T-cell (primary cell): ENCODE measurements around the gene RNASE13. TPM values are rescaled to one million over a fixed set of nuclear protein-coding genes. Genes with fewer than 3 reads are reported as not detected.

Experiments used
- ATAC-seq, 4 experiments: fragments of 200-7000 bp in 3 of 4; fragments of 150-1000 bp in 1 of 4; cut with Tn5 transposase; replicated peaks in 1 of 4; 1 replicate in 3 of 4; 2 replicates in 1 of 4; pipeline ENCODE4 v1.10.0; 2021; ENCODE audit warnings: moderate library complexity in 3 of 4, mild to moderate bottlenecking in 2 of 4, moderate number of reproducible peaks in 1 of 4
- CTCF ChIA-PET, 2 donors: fragments of 300-600 bp; sonication (Branson Sonifier 250); formaldehyde crosslinking; loops; one replicate each; lab custom pipeline; 2022; ENCODE audit warnings: antibody characterized with exemption in 2 of 2; lab: Charles Lee
- POLR2A ChIA-PET, 2 donors: fragments of 300-600 bp; sonication (Branson Sonifier 250); formaldehyde crosslinking; loops; one replicate each; lab custom pipeline; 2022; ENCODE audit warnings: antibody characterized with exemption in 2 of 2; lab: Charles Lee
- DNase-seq, 35 experiments: peaks; one replicate each; pipeline versions ENCODE4 v3.0.0 to v3.0.0-alpha.2; 2013 to 2023
- H3K27ac ChIP-seq: one replicate; pipeline ENCODE4 v1.5.1; 2013; ENCODE audit warnings: low read length
- H3K27me3 ChIP-seq, 2 experiments: replicated peaks in 1 of 2; 1 replicate in 1 of 2; 2 replicates in 1 of 2; pipeline versions ENCODE4 v1.6.1 to v1.7.0; 2013; ENCODE audit warnings: low read length in 1 of 2, mixed read lengths in 1 of 2; ENCODE audit not compliant: control insufficient read depth in 2 of 2, insufficient read depth in 2 of 2; ENCODE audit errors: extremely low read depth in 1 of 2
- H3K36me3 ChIP-seq, 2 donors: 1 replicate in 1 of 2; 2 replicates in 1 of 2; pipeline versions ENCODE4 v1.6.1 to v1.7.0; 2013; ENCODE audit warnings: low read length in 1 of 2; ENCODE audit not compliant: control insufficient read depth in 2 of 2, insufficient read depth in 1 of 2; ENCODE audit errors: extremely low read depth in 1 of 2
- H3K4me1 ChIP-seq, 2 experiments: 1 replicate in 1 of 2; 2 replicates in 1 of 2; pipeline versions ENCODE4 v1.6.1 to v1.7.0; 2013; ENCODE audit warnings: low read length in 2 of 2, mixed read lengths in 1 of 2; ENCODE audit not compliant: insufficient read depth in 2 of 2, control insufficient read depth in 1 of 2; ENCODE audit errors: extremely low read depth in 1 of 2
- H3K4me3 ChIP-seq, 2 donors: 1 replicate in 1 of 2; 2 replicates in 1 of 2; pipeline versions ENCODE4 v1.5.1 to v1.7.0; 2013; ENCODE audit warnings: mild to moderate bottlenecking in 2 of 2, low read length in 1 of 2, moderate library complexity in 1 of 2; ENCODE audit not compliant: control insufficient read depth in 1 of 2; ENCODE audit errors: extremely low read depth in 1 of 2
- H3K9me3 ChIP-seq: 2 replicates; pipeline ENCODE4 v1.7.0; 2013
- H3K27ac Mint-ChIP-seq, 2 donors: one replicate each; pipeline ENCODE4 v1.8.0; 2020 to 2021; ENCODE audit warnings: mild to moderate bottlenecking in 2 of 2, mixed read lengths in 2 of 2
- H3K27me3 Mint-ChIP-seq, 2 donors: one replicate each; pipeline ENCODE4 v1.8.0; 2021 to 2022; ENCODE audit warnings: mixed read lengths in 2 of 2
- H3K36me3 Mint-ChIP-seq: one replicate; pipeline ENCODE4 v1.8.0; 2021; ENCODE audit warnings: mixed read lengths
- H3K4me1 Mint-ChIP-seq, 3 donors: one replicate each; pipeline ENCODE4 v1.8.0; 2020 to 2022; ENCODE audit warnings: mixed read lengths in 3 of 3, mild to moderate bottlenecking in 1 of 3
- H3K4me3 Mint-ChIP-seq, 3 donors: one replicate each; pipeline ENCODE4 v1.8.0; 2020 to 2022; ENCODE audit warnings: mild to moderate bottlenecking in 3 of 3, mixed read lengths in 3 of 3, moderate library complexity in 3 of 3
- H3K9me3 Mint-ChIP-seq, 3 donors: one replicate each; pipeline ENCODE4 v1.8.0; 2020 to 2022; ENCODE audit warnings: mixed read lengths in 3 of 3
- WGBS: methylation state at CpG from one replicate; pipeline ENCODE4 v1.1.5; 2013; ENCODE audit warnings: missing lambda C conversion rate; ENCODE audit not compliant: insufficient coverage; 5-methylcytosine and 5-hydroxymethylcytosine counted together
- total RNA-seq, 35 experiments: library from RNA in 6 of 35; stranded (reverse) in 6 of 35; fragments of 120-200 nt in 1 of 35; gene quantifications; one replicate each; pipeline versions ENCODE4 v1.2.1 to v1.2.4 and lab custom pipeline; 2013 to 2026

RNASE13 gene
- total RNA-seq, 5 donors from 2014 or later (not counting 1 experiment from before 2014, with no cell fraction given) = not detected

DNA sequence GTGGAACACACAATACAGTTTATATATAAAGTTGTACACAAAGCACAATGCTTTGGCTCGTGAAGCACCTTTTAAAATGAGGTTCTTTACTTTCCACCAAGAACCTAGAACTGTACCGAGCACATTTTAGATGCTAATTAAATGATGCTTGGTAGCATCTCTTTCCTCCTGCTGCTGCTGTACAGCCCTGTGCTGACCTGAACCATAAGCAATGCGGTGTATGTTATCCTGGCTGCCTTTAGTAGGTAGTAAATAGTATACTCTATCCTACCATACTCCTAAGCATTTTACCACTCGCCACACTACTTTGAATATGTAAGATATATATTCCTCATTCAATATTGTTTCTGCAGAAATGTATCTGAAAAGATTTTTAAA, 20.1 kb upstream of the RNASE13 start:
- ATAC-seq = no peak
- H3K27ac ChIP-seq = no peak overlapping the region
- no peaks in the 10 kb centered on the region for H3K9me3 Mint-ChIP-seq
- H3K27ac Mint-ChIP-seq = no peak overlapping the region
- no peak for DNase-seq
- H3K36me3 ChIP-seq = no peaks in the 10 kb centered on the region
- H3K4me1 Mint-ChIP-seq = no peaks in the 10 kb centered on the region
- no peaks in the 10 kb centered on the region for H3K36me3 Mint-ChIP-seq
- peaks cover 2 to 6% of the 10 kb centered on the region in 2 donors for H3K27me3 Mint-ChIP-seq
- H3K27me3 ChIP-seq = peaks cover 0 to 20% of the 10 kb centered on the region in 2 experiments
- no peaks in the 10 kb centered on the region for H3K4me1 ChIP-seq
- POLR2A ChIA-PET = no interaction called here
- no peaks in the 10 kb centered on the region for H3K9me3 ChIP-seq
- H3K4me3 Mint-ChIP-seq = no peak overlapping the region
- H3K4me3 ChIP-seq = no peak overlapping the region
- CTCF ChIA-PET = no interaction called here
- WGBS = no CpG with 5 or more reads among the region's 4 CpGs

DNA sequence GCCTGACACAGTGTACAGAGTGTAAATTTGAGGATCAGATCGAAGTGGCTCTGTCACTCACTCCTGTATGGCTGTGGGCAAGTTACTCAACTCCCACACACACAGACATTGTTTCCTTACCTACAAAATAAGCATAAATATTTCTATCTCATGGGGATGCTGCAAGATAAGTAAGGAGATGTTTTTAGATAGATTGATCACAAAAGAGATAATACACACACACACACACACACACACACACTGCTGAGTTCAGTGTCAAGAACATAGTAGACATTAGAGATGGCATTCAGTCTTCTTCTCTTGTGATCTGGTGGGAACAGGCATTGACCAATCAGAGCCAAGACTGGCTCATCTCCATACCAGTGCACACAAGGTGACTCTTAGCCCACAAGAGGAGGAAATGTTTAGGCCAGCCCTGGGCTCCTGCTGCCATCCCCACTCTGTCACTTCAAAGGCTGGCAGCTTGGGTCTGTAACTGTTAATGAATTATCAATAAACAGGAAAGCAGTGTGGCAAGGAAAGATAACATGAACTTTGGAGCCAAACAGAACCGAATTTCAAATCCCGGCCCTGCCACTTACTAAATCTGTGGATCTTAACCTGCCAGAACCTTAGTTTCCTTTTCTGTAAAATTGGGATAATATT, 19.6 kb upstream of the RNASE13 start:
- ATAC-seq = peak in 1 of 4 experiments; percentile 20
- no peak for DNase-seq
- Mint-ChIP-seq H3K36me3 (no peaks in the 10 kb centered on the region), H3K9me3 (no peaks in the 10 kb centered on the region), H3K4me1 (no peaks in the 10 kb centered on the region), H3K27me3 (peaks cover 0 to 4% of the 10 kb centered on the region in 2 donors), H3K4me3 (no peak overlapping the region), H3K27ac (no peak overlapping the region)
- CTCF ChIA-PET = interaction anchor here in 1 of 2 donors (1.2 kb wide), 1 partner anchor 10 kb away, joined by 4 read pairs; no protein-coding TSS in a partner anchor
- Histone ChIP-seq H3K9me3 (no peaks in the 10 kb centered on the region), H3K36me3 (no peaks in the 10 kb centered on the region), H3K4me3 (no peak overlapping the region), H3K27me3 (peaks cover 0 to 22% of the 10 kb centered on the region in 2 experiments), H3K27ac (no peak overlapping the region), H3K4me1 (no peaks in the 10 kb centered on the region)
- 60% methylated on average over 1 of the region's 3 CpGs for WGBS
- POLR2A ChIA-PET = no interaction called here

DNA sequence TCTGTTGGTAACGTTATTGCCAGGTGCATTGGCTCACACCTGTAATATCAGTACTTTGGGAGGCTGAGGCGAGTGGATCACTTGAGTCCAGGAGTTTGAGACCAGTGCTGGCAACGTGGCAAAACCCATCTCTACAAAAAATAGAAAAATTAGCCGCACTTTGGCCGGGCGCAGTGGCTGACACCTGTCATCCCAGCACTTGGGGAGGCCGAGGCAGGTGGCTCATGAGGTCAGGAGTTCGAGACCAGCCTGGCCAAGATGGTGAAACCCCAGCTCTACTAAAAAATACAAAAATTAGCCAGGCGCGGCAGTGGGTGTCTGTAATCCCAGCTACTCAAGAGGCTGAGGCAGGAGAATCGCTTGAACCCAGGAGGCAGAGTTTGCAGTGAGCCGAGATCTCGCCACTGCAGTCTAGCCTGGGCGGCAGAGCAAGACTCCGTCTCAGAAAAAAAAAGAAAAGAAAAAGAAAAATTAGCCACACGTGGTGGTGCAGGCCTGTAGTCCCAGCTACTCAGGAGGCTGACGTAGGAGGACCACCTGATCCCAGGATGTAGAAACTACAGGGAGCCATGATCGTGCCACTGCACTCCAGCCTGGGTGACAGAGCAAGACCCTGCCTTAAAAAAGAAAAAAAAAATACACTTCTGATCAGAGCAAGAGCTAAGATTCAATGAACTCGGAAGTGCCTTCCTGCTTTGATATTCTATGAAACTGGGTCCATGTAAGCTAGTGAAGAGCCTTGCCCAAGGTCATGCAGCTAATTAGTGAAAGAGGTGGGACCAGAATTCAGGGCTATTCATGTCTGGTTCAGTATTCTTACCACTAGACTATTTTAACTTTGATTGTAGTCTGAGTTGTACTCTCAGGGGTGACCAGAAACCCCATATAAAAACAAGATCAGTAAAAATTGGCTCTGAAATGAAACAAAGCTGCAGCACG, 18.8 kb upstream of the RNASE13 start:
- DNase-seq (no peak), ATAC-seq (no peak)
- H3K4me1 ChIP-seq = no peaks in the 10 kb centered on the region
- H3K27me3 Mint-ChIP-seq = peaks cover 0 to 4% of the 10 kb centered on the region in 2 donors
- CTCF ChIA-PET = interaction anchor here in 1 of 2 donors (1.2 kb wide), 1 partner anchor 9 kb away, joined by 4 read pairs; no protein-coding TSS in a partner anchor
- H3K4me3 ChIP-seq = no peak overlapping the region
- H3K27ac ChIP-seq = no peak overlapping the region
- POLR2A ChIA-PET = no interaction called here
- no peaks in the 10 kb centered on the region for H3K9me3 ChIP-seq
- peaks cover 0 to 19% of the 10 kb centered on the region in 2 experiments for H3K27me3 ChIP-seq
- H3K36me3 Mint-ChIP-seq = no peaks in the 10 kb centered on the region
- 79% methylated on average over 11 of the region's 20 CpGs for WGBS
- H3K36me3 ChIP-seq = no peaks in the 10 kb centered on the region
- H3K27ac Mint-ChIP-seq = no peak overlapping the region
- H3K4me1 Mint-ChIP-seq = no peaks in the 10 kb centered on the region
- no peak overlapping the region for H3K4me3 Mint-ChIP-seq
- no peaks in the 10 kb centered on the region for H3K9me3 Mint-ChIP-seq

DNA sequence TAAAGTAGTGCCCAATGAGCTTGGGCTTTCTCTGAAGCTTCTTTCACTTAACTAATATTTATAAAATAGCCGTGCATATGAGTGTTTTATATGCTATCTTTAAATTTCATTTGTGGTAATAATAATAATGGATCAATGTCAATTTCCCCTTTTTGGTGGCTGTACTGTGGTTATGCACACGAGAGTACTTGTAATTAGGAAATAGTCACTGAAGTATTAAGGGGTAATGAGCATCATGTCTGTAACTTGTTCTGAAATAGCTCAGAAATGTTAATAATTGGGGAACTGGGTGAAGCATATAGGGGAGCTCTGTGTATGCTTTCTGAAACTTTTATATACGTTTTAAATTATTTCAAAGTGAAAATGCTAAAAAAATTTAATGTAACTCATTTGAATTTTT, 16.0 kb upstream of the RNASE13 start:
- CTCF ChIA-PET = interaction anchor here in 1 of 2 donors (0.6 kb wide), 1 partner anchor 36 kb away, joined by 3 read pairs; no protein-coding TSS in a partner anchor
- Mint-ChIP-seq H3K27me3 (peaks cover 0 to 4% of the 10 kb centered on the region in 2 donors), H3K4me3 (no peak overlapping the region), H3K36me3 (no peaks in the 10 kb centered on the region), H3K27ac (no peak overlapping the region), H3K4me1 (no peaks in the 10 kb centered on the region), H3K9me3 (no peaks in the 10 kb centered on the region)
- H3K27me3 ChIP-seq = peaks cover 0 to 11% of the 10 kb centered on the region in 2 experiments
- no peaks in the 10 kb centered on the region for H3K36me3 ChIP-seq
- POLR2A ChIA-PET = interaction anchor here in 1 of 2 donors (1.1 kb wide), 1 partner anchor 13 kb away, joined by 3 read pairs; no protein-coding TSS in a partner anchor
- no peak for DNase-seq
- H3K4me3 ChIP-seq = no peak overlapping the region
- WGBS = no CpG with 5 or more reads among the region's 3 CpGs
- ATAC-seq = no peak
- H3K4me1 ChIP-seq = no peaks in the 10 kb centered on the region
- H3K27ac ChIP-seq = no peak overlapping the region
- no peaks in the 10 kb centered on the region for H3K9me3 ChIP-seq

DNA sequence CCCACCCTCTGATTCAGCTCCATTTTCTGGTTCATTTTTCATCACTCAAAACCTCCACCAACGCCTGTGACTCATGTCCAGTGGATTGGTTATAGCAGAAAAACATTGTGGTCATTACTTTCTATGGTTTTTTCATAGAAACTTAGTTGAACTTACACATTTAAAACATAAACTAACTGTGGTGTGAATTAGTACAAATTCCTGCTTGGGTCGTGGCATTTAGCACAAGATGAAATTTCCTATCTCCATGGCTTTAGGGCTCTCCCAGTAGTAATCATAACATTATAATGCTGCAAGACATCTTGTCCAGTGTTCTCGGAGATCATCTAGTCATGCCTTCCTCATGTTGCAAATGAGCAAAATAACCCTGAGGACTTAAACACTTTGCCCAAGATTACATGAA, 14.7 kb upstream of the RNASE13 start:
- ATAC-seq = no peak
- H3K9me3 ChIP-seq = no peaks in the 10 kb centered on the region
- POLR2A ChIA-PET = interaction anchor here in 1 of 2 donors (0.6 to 0.7 kb wide), 2 partner anchors 242 to 1523 kb away, joined by 4 to 6 read pairs; no protein-coding TSS in a partner anchor
- peaks cover 0 to 14% of the 10 kb centered on the region in 2 experiments for H3K27me3 ChIP-seq
- no peak overlapping the region for H3K4me3 ChIP-seq
- Mint-ChIP-seq H3K36me3 (no peaks in the 10 kb centered on the region), H3K4me3 (no peak overlapping the region), H3K4me1 (peaks cover 6 to 8% (median 7%) of the 10 kb centered on the region in 3 donors), H3K27ac (no peak overlapping the region), H3K27me3 (peaks cover 5 to 17% of the 10 kb centered on the region in 2 donors), H3K9me3 (no peaks in the 10 kb centered on the region)
- H3K27ac ChIP-seq = no peak overlapping the region
- 100% methylated on average over 1 of the region's 3 CpGs for WGBS
- DNase-seq = no peak
- H3K36me3 ChIP-seq = no peaks in the 10 kb centered on the region
- H3K4me1 ChIP-seq = peaks cover 0 to 5% of the 10 kb centered on the region in 2 experiments
- CTCF ChIA-PET = interaction anchor here in 1 of 2 donors (1.9 kb wide), 1 partner anchor 34 kb away, joined by 7 read pairs; no protein-coding TSS in a partner anchor

DNA sequence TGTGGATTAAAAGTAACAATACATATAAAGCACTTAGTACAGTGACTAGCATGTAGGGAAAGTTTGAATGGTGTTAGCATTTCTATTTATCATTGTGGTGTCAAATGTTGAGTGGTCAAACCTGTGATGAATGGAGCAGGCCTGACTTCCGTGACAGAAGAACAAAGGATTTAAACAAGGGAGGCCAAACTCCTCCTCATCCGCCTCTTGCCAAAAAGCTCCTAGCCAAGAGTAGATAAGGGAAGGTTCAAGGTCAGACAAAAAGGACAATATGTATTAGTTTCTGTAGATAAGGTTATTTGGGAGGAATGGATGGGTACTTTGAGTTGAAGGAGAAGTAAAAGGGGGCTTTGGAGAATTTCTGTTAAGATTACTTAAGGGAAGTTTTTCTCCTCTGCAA, 14.0 kb upstream of the RNASE13 start:
- H3K4me3 ChIP-seq = no peak overlapping the region
- no peak overlapping the region for H3K27ac Mint-ChIP-seq
- H3K4me3 Mint-ChIP-seq = no peak overlapping the region
- POLR2A ChIA-PET = interaction anchor here in 1 of 2 donors (0.6 kb wide), 1 partner anchor 242 kb away, joined by 4 read pairs; no protein-coding TSS in a partner anchor
- CTCF ChIA-PET = interaction anchor here (0.6 to 1.9 kb wide), 5 partner anchors 21 to 44 kb away, joined by 3 to 7 read pairs (median 3); no protein-coding TSS in a partner anchor
- no peaks in the 10 kb centered on the region for H3K9me3 ChIP-seq
- ATAC-seq (no peak), DNase-seq (no peak)
- H3K9me3 Mint-ChIP-seq = no peaks in the 10 kb centered on the region
- peaks cover 5 to 17% of the 10 kb centered on the region in 2 donors for H3K27me3 Mint-ChIP-seq
- WGBS = no CpG with 5 or more reads among the region's 2 CpGs
- H3K36me3 ChIP-seq = no peaks in the 10 kb centered on the region
- H3K27me3 ChIP-seq = peaks cover 0 to 14% of the 10 kb centered on the region in 2 experiments
- no peaks in the 10 kb centered on the region for H3K36me3 Mint-ChIP-seq
- peaks cover 9 to 12% (median 10%) of the 10 kb centered on the region in 3 donors for H3K4me1 Mint-ChIP-seq
- peaks cover 0 to 8% of the 10 kb centered on the region in 2 experiments for H3K4me1 ChIP-seq
- no peak overlapping the region for H3K27ac ChIP-seq
